GM19452 (cell line): ENCODE results near the gene ADSS1.

Experiments
- ATAC-seq: cut with Tn5 transposase; IDR thresholded peaks from one replicate; pipeline ENCODE4 v1.9.1; 2021; ENCODE audit not compliant: unreplicated experiment

The ADSS1 gene

GRCh38 chr14:104723651-104724406, at the start of gene ADSS1:
TSS of gene ADSS1 (plus strand) at chr14:104724229. CDS start at chr14:104724271, 42 bp downstream.
- peak; percentile 61 for ATAC-seq

- no peak for ATAC-seq
Observed at GRCh38 chr14:104675447-104675846, 48.6 kb upstream of the ADSS1 start.

DNA sequence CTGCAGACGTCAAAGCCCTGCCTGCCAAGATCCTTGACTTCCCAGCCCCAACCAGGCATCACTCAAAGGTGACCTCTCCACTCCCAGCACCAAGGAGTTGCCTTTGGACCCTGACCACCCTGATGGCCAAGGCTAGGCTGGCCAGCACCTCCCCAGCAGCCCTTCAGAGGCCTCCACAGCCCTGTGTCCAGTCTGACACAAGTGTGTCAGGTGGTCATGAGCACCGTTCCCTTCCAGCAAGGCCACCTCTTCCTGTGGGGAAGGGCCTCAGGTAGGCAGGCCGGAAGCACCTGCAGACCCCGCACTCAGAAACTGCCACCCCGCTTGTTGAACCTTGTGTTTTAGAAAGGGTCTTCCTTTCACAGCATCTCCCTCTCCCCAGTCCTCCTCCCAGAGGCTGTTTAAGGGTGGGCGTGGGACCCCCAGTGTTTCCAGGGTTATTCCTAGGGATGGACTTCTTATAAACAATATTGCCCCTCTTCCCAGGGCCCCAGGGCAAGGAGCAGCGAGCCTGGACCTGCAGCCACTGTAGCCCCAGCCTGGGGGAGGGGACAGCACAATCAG, 47.8 kb upstream of the ADSS1 start:
- no peak for ATAC-seq

- no peak for ATAC-seq
Observed at GRCh38 chr14:104676694-104677511, 47.1 kb upstream of the ADSS1 start.

DNA sequence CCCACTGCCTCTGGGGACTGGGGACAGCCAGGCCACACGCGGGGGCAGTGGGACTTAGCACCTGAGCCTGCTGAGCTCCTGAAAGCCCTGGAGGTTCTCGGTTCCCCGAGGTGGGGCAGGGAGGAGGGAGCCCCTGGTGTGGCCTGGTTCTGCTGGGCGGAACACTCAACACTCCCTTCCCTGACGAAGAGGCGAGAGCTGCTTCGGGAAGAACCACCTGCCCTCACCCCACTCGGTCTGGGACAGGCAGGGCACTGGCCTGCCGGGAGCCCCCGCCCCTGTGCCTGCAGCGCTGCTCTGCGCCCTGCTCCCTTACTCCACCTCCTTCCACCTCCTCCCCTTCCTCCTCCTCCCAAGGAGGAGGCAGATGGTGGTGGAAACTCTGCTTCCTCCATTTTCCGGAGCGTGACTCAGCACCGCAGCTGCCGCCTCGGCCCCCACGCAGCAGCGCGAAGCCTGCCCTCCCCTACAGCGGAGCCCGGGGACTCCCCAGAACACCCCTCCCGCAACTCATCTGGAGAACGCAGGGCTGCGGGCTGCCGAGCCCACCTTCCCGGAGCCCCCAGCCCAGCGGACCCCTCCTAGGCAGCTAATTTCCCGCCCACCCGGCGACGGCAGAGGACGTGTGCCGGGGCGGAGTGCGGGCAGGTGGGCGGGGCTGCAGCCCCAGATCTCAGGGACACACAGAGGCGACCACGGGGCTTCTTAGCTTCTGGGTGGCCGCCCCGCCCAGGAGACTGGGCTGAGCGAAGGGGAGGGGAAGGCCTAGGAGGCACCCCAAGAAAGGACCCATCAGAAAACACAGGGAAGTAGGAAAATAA, 46.3 kb upstream of the ADSS1 start:
- ATAC-seq = peak; percentile 64

DNA sequence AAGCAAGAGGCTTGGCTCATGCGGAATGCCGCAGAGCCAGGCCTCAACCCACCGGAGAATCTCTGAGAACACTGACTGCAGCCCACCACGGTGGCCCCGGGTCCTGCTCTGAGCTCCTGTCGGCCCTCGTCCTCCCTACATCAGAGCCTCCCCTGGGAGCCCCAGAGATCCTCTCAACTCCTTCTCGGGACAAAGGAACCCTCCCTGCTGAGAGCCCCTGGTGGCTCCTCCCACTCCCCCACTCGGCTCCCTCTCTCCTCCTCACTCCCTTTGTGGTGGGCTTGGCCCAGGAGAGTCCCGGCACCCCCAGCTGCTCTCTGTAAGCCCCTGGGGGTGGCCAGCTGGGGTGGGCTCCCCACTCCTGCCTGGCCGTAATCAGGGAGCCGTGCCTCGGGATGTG, 45.7 kb upstream of the ADSS1 start:
- ATAC-seq = no peak

- no peak for ATAC-seq
Observed at GRCh38 chr14:104678901-104679705, 44.9 kb upstream of the ADSS1 start.

DNA sequence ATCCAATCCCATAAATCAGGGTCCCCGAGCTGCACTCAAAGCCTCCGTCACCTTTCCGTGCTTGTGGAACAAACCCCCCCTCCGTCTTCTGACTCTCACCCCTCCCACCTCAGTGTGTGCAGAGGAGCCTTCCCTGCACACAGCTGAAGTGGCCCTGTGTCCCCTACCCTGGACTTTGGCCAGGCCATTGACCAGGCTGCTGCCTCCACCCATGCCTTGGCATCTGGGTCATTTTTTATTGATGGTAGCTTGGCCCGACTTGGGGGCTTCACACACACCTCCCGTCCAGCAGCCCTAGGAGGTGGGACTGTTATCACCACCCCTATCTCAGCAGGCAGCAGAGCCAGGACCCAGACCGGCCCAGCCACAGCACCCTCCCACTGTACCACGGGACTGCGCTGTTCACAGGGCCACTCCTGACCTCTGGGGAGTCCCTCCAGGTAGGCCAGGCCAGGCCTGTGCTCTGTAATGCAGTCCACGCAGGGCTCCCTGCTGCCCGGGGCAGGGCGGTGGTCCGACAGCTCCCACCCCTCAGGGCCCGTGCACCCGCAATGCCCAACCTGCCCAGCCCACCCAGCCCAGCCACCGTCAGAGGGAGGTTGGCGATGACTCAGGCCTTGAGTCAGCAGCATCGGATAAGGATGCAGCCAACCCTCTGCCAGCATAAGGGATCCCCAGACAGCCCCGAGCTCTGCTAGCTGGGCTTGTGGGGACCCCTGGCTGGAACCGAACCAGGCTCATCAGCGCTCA, 43.8 kb upstream of the ADSS1 start:
- ATAC-seq = no peak

DNA sequence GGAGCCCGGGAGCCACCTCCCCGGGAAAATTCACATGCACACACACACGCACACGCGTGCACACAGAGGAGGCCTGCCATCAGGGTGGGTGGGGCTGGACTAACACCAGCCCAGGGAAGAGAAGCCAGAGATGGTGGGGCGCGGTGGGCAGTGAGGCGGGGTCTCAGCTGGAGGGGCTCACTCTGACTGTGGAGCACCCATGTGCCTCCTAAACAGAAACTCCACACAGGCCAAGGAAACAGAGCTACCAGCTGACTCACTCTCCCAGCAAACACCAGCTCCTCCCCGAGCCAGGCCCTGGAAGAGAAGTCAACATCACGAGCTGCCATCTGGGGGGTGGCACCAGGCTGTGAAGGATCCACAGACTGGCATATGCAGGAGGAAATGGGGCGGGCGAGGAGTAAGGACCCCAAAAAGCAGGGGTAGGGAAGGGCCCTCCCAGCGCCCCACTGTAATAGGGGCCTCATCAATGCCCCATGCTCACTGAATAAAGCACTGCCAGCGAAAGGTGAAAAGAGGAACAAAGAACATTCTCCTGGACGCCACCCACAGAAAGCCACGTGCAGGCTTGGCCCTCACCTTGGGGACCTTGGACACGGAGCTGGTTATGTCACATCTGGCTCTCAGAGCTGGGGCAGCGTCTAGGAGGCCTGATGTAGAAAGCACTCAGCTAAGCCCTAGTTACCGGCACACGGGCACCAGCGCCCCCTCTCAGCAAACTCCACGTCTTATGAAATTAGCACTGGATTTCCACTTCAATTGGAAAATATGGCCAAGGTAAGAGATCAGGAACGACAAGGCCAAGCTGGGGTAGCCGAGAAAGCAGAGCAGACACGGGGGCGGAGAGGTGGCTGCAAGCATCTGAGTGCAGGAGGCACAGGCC, 43.0 kb upstream of the ADSS1 start:
- no peak for ATAC-seq

DNA sequence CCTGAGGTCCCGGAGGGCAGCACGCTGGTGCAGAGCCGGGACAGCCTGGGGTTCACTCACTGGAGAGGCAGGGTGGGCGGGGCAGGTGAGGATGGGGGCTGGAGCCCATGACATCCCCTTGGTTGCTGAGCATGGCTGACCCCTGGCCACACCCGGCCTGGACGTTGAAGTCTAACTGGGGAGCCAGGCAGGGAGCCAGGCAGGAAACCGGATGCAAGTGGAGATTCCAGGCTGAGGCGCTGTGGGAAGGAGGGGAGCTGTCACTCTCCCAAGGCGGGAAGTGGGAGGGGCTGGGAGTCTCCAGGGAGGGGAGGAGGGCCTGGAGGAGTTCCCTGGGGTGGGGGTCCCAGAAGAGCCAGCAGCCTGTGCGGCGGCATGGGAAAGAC, 42.3 kb upstream of the ADSS1 start:
- no peak for ATAC-seq

- ATAC-seq = no peak
Observed at GRCh38 chr14:104682107-104682593, 41.9 kb upstream of the ADSS1 start.

DNA sequence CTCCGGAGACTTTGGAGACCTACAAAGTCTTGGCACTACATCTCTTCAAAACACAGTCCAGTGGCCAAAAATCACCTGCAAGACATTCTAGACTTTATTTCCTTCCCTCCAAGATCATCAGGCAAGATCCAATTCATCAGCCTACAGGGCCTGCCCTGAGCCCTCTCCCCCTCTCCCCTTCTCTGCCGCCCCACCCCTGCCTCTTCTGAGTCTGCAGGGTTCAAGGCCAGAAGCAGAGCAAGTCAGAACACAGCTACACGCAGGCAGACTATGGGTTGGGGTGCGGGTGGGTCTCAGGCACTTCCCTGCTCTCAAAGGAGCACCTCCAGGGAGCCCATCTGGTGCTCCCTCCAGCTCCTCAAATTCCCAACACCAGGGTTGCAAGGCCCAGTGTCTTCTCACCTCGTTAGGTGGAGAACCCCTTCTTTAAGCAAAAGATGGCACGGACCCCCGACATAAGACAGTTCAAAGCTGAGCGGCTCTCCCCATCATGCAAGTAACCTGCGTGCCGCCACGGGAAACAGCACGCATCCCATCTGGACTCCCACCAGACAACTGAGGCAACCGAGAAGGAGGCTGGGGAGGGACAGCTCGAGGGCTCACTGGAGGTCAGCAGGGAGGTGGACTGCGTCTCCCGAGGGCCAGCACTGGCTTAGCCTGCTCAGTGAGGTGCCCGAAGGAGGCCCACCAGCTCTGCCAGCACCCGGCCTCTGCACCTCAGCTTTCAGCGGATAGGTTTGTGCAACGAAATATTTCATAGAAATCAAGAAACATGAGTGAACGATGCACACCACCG, 40.2 kb upstream of the ADSS1 start:
- ATAC-seq = no peak

DNA sequence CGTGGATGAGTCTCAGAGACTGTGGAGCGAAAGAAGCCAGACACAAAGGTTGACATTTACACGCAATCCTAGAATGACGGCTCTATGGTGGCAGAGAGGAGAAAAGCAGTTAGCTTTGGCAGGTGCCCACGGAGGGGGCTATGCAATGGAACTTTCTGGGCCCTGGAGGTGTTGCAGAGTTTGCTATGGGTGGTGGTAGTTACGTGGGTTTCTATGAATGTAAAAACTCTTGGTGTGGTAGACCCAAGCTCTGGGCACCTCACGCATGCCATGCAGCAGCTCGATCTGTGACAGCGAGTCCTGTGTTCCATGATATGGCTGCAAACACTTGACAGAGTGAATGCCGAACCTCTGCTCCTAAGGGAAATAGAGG, 39.6 kb upstream of the ADSS1 start:
- no peak for ATAC-seq

- no peak for ATAC-seq
Observed at GRCh38 chr14:104685216-104685997, 38.6 kb upstream of the ADSS1 start.

GRCh38 chr14:104685998-104686610, 37.9 kb upstream of the ADSS1 start:
- ATAC-seq = no peak
